Sigmoid colon (tissue), 4 donors: ENCODE measurements around the gene ZFAND3.

Experiments used
- CTCF ChIP-seq, 4 experiments: fragments of 450-650 bp in 3 of 4; fragments of 200-600 bp in 1 of 4; IDR thresholded peaks; one replicate each; pipeline ENCODE4 v1.5.1; 2016 to 2019; ENCODE audit warnings: antibody characterized with exemption in 4 of 4, mild to moderate bottlenecking in 3 of 4, moderate library complexity in 2 of 4
- POLR2AphosphoS5 ChIP-seq, 4 donors: sonication (generic); formaldehyde crosslinking; IDR thresholded peaks; one replicate each; pipeline ENCODE4 v1.6.1; 2017; ENCODE audit warnings: antibody characterized with exemption in 4 of 4

GRCh38 chr6:38134704-38135088 lies 315.2 kb downstream of the ZFAND3 start:
- TF ChIP-seq CTCF (IDR thresholded peaks at IDR 0.05) (no peak), POLR2AphosphoS5 (IDR thresholded peaks at IDR 0.05) (no peak)
